ENCODE measurements around the gene PCDHA1. TPM values are rescaled to one million over a fixed set of nuclear protein-coding genes. Genes with fewer than 3 reads are reported as not detected.

Gene PCDHA1
- total RNA-seq, 1 donor from 2014 or later = not detected

GRCh38 chr5:140923601-140924000 lies 137.7 kb downstream of the PCDHA1 start:
- DNase-seq = no peak

- peak; percentile 0 for DNase-seq
Observed at GRCh38 chr5:140925806-140926442, 140.0 kb downstream of the PCDHA1 start, which contains the start of gene PCDHAC1. Gene PCDHAC1 (plus strand): TSS chr5:140926299. CDS start chr5:140926893, 594 bp downstream.

- DNase-seq = peak; percentile 86
Observed at GRCh38 chr5:140926443-140927227, 140.7 kb downstream of the PCDHA1 start.

- DNase-seq = peak; percentile 1
Observed at GRCh38 chr5:140927228-140927573, 141.3 kb downstream of the PCDHA1 start.

GRCh38 chr5:140934964-140935606 lies 149.1 kb downstream of the PCDHA1 start:
- DNase-seq = no peak

- DNase-seq = no peak
Observed at GRCh38 chr5:140946578-140946977, 160.6 kb downstream of the PCDHA1 start.

GRCh38 chr5:140951636-140952035 lies 165.7 kb downstream of the PCDHA1 start:
- DNase-seq = no peak

- no peak for DNase-seq
Observed at GRCh38 chr5:140953234-140953633, 167.3 kb downstream of the PCDHA1 start.

GRCh38 chr5:140962190-140962589 lies 176.2 kb downstream of the PCDHA1 start:
- no peak for DNase-seq

- DNase-seq = no peak
Observed at GRCh38 chr5:140964356-140964755, 178.4 kb downstream of the PCDHA1 start.

GRCh38 chr5:140965905-140966292 lies 180.0 kb downstream of the PCDHA1 start:
- peak; percentile 12 for DNase-seq

GRCh38 chr5:140966293-140967225 lies 180.6 kb downstream of the PCDHA1 start, which contains the start of gene PCDHAC2:
Gene PCDHAC2 (plus strand): TSS chr5:140966476. CDS start chr5:140966767, 291 bp downstream.
- peak; percentile 76 for DNase-seq

- no peak for DNase-seq
Observed at GRCh38 chr5:140967226-140967893, 181.4 kb downstream of the PCDHA1 start.

GRCh38 chr5:140969880-140970279 lies 183.9 kb downstream of the PCDHA1 start:
- no peak for DNase-seq

GRCh38 chr5:140973550-140973949 lies 187.6 kb downstream of the PCDHA1 start:
- no peak for DNase-seq

- peak; percentile 74 for DNase-seq
Observed at GRCh38 chr5:140977003-140977402, 191.1 kb downstream of the PCDHA1 start.

GRCh38 chr5:140978260-140978659 lies 192.3 kb downstream of the PCDHA1 start:
- DNase-seq = no peak

- no peak for DNase-seq
Observed at GRCh38 chr5:140978983-140979382, 193.0 kb downstream of the PCDHA1 start.

- no peak for DNase-seq
Observed at GRCh38 chr5:140982083-140982716, 196.3 kb downstream of the PCDHA1 start.

- peak; percentile 66 for DNase-seq
Observed at GRCh38 chr5:140986117-140986521, 200.2 kb downstream of the PCDHA1 start.

GRCh38 chr5:140988100-140988499 lies 202.2 kb downstream of the PCDHA1 start:
- DNase-seq = peak; percentile 49
